ENCODE measurements around the gene CAB39.
"Not testable (repeated sequence)": the region's sequence is repeated elsewhere in the genome, so short reads cannot be mapped to it uniquely, and the experiment has no call there.

Gene CAB39

GRCh38 chr2:230682546-230682945 is 30.1 kb upstream of the CAB39 start:
- DNase-seq (ENCODE audit: extremely low read depth in 1 of 2, low read depth in 1 of 2) = no peak

GRCh38 chr2:230684270-230685168 is 28.1 kb upstream of the CAB39 start:
- DNase-seq (ENCODE audit: extremely low read depth in 1 of 2, low read depth in 1 of 2) = no peak

- DNase-seq (ENCODE audit: extremely low read depth in 1 of 2, low read depth in 1 of 2) = no peak
These were observed 27.5 kb upstream of the CAB39 start for GRCh38 chr2:230685178-230685577.

GRCh38 chr2:230687498-230687897 is 25.1 kb upstream of the CAB39 start:
- DNase-seq (ENCODE audit: extremely low read depth in 1 of 2, low read depth in 1 of 2) = no peak

DNA sequence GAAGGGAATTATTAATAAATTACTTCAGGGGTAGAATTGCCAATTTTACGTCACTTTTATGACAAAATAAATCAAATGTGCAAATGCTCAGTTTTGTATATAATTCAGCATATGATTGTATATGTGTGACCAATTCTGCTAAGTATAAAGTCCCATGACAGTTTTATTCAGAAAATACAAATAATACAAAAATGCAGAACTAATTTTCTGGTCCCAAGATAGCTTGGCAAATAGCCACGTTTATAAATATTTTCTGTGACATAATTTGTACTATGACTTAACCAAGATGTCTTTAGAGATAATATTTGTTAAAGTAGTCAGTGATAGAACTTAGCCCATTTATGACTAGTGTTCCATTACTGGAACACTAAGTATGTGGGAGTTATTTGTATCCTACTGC is 24.2 kb upstream of the CAB39 start:
- no peak for DNase-seq (ENCODE audit: extremely low read depth in 1 of 2, low read depth in 1 of 2)

DNA sequence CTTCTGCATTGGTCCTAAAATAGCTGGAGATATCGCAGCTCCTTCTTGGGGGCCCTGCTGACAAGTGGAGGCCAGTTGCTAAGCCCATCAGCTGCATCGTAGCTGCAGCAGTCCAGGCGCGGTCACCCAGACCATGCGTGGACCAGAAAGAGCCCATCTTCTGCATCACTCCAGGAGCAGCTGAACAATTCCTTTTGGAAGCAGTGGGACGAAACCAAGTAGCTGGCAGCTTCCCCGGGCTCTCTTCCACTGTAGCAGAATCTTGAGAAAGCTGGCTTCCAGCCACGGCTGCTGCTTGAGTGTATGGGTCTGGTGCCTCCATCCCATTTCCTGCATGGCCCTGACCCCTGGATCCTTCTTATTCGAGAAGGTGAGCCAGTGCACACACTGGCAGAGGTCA is 22.2 kb upstream of the CAB39 start:
- DNase-seq (ENCODE audit: extremely low read depth in 1 of 2, low read depth in 1 of 2) = no peak

DNA sequence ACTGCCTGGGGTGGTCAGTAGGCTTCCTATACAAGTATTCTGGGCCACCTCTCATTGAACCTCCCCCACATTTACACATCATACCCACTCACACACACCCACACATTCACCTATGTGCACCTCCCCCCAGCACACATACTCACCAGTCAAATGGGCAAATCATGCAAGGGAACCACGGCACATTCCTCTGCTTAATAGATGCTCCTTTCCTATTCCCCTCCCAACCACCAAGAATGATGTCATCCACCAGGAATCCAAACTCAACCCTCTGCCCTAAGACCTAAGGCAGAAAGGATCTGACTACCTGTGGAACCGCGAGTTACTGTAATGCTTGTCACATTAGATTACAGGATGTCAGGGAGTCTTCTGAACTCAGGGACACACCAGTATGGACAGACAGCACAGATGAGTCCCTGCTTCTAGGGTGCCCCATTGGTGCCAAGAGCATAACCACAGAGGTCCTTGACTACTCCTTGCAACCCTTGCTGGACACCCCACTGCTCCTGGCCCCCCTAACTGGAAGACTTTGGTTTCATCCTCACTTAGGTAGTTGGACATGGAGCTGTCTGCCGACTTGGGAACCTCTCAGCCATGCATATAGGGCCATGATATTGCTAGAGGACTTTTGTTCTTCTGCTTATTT is 21.5 kb upstream of the CAB39 start:
- no peak for DNase-seq (ENCODE audit: extremely low read depth in 1 of 2, low read depth in 1 of 2)

DNA sequence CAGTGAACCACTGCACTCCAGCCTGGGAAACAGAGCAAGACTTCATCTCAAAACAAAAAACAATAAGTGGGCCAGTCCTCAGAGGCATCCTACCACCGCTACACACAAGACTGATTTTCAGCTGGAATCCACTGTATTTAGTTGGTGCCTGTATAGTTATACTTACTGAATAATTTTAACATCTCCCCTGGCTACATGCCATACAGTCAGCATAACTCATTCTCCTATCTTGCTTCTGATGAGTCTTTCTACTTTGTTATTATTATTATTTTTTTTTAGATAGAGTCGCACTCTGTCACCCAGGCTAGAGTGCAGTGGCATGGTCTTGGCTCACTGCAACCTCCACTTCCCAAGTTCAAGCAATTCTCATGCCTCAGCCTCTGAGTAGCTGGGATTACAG is 19.9 kb upstream of the CAB39 start:
- no peak for DNase-seq (ENCODE audit: extremely low read depth in 1 of 2, low read depth in 1 of 2)

DNA sequence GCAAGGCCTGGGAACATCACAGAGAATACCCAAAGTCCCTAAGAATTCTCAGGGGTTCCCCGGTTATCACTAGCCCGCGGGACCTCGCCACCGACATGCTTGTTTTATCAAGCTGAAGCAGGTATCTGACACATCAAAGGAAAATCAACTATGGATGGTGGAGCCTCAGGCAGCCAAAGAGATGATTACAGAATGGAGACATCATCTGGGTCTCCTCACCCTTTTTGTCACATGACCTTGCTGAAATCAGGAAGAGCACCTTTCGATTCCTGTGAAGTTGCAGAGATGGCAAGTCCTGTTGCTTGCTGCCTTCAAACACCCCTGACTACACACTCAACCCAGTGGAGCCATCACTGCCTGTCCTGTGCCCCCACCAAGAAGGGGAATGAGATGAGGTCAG is 19.2 kb upstream of the CAB39 start:
- no peak for DNase-seq (ENCODE audit: extremely low read depth in 1 of 2, low read depth in 1 of 2)

DNA sequence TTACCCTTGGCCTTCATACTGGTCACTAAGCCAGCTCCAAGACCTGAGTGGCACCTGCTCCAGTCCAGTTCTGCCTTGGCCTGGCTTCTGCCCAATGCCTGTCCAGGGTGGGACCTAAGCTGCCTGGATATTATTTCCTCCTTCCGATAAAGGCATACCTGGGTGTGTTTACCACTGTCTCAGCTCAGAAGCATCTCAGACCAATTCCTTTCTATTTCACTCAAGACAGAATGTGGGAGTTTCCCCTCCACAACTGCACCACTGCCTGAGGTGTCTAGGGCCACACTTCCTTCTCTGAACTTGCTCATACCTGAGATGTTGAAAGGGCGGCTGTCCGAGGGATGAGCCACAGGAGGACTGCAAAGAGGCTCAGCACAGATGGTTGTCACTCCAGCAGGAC is 18.4 kb upstream of the CAB39 start:
- no peak for DNase-seq (ENCODE audit: extremely low read depth in 1 of 2, low read depth in 1 of 2)

DNA sequence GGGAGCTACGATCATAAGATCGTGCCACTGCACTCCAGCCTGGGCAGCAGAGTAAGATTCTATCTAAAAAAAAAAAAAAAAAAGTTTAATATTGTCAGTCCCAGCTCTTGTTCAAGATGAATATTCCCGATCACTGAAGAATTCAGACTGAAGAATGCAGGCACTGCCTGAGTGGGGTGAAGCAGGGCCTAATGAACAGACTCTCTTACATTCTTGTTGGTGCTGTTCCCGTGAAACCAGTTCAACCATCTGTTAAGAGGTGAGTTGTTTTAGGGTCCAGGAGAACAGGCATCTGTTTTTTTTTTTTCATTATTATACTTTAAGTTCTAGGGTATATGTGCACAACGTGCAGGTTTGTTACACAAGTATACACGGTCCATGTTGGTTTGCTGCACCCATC is 17.1 kb upstream of the CAB39 start:
- DNase-seq (ENCODE audit: extremely low read depth in 1 of 2, low read depth in 1 of 2) = no peak

DNA sequence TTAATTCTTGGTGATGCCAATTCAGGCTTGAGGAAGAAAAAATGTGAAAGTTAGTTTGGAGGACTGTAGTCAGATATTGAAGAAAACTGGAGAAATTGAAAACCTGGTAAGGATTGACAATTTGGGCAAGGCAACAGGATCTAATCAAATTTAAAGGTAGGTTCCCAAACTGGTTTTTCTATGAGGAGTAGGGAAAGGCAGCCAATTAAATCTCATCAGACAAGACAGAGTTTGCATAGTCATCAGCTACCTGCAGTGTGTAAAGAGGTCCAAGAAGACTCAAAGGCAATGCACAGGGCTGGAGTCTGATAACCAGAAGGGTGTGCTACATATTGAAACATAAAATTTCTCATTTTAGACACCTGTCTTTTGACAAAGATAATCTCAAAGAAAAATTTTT is 16.0 kb upstream of the CAB39 start:
- DNase-seq (ENCODE audit: extremely low read depth in 1 of 2, low read depth in 1 of 2) = no peak

DNA sequence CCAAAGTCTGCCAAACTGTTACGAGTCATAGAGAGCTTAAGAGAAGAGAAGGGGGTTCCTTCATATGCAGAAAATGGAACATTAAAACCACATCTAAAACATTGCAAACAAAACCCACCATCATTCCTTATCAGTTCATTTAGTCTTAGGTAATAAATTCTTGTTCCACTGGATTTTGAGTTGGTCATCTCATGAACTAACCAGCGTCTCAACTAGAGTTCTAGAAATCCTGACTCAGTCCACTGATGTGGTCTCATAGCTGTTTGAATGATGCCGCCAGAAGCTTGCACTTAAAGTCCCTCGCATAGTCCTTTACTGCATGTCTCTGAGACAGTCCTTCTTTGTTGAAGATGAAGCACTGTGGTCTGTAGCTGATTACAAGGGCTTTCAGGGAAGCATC is 15.0 kb upstream of the CAB39 start:
- DNase-seq (ENCODE audit: extremely low read depth in 1 of 2, low read depth in 1 of 2) = no peak

- DNase-seq (ENCODE audit: extremely low read depth in 1 of 2, low read depth in 1 of 2) = not testable (repeated sequence)
These were observed 13.9 kb upstream of the CAB39 start for GRCh38 chr2:230698753-230699152.

GRCh38 chr2:230700447-230700846 is 12.2 kb upstream of the CAB39 start:
- DNase-seq (ENCODE audit: extremely low read depth in 1 of 2, low read depth in 1 of 2) = no peak

DNA sequence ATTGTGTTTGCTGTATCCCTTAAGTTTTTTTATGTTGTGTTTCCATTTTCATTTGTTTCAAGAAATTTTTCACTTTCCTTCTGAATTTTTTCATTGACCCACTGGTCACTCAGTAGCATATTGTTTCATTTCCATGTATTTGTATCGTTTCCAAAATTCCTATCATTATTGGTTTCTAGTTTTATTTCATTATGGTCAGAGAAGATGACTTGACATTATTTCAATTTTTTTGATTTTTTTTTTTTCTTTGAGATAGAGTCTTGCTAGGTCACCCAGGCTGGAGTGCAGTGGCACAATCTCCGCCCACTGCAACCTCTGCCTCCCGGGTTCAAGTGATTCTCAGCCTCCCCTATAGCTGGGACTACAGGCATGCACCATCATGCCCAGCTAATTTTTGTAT is 11.3 kb upstream of the CAB39 start:
- DNase-seq (ENCODE audit: extremely low read depth in 1 of 2, low read depth in 1 of 2) = no peak

GRCh38 chr2:230702457-230702856 is 10.2 kb upstream of the CAB39 start:
- DNase-seq (ENCODE audit: extremely low read depth in 1 of 2, low read depth in 1 of 2) = not testable (repeated sequence)

GRCh38 chr2:230703514-230703913 is 9.1 kb upstream of the CAB39 start:
- no peak for DNase-seq (ENCODE audit: extremely low read depth in 1 of 2, low read depth in 1 of 2)

DNA sequence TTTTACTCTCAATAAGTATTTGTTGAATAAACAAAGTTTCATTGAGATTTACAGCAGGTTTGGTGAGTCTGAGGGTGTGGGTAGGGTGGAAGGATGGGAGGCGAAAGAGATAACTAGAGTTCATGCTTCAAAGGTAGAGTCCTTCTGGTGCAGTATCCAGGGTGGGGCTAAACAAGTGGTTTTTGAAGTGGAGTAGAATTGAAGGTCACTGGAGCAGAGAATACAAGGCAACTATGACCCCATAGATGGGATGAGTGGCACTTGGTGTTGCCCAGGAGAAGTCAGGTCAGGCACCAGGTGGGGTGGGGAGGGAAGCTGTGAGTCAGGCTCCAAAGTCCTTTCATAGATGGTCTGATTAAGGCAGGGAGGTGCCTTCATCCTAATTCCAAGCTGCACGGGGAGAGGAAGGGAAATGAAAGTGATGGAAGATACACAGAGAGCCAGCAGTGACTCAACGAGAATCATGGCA is 6.6 kb upstream of the CAB39 start:
- no peak for DNase-seq (ENCODE audit: extremely low read depth in 1 of 2, low read depth in 1 of 2)

GRCh38 chr2:230706966-230707365 is 5.7 kb upstream of the CAB39 start:
- no peak for DNase-seq (ENCODE audit: extremely low read depth in 1 of 2, low read depth in 1 of 2)

- DNase-seq (ENCODE audit: extremely low read depth in 1 of 2, low read depth in 1 of 2) = no peak
These were observed 4.4 kb upstream of the CAB39 start for GRCh38 chr2:230708204-230708603.

- no peak for DNase-seq (ENCODE audit: extremely low read depth in 1 of 2, low read depth in 1 of 2)
These were observed 1.4 kb upstream of the CAB39 start for GRCh38 chr2:230711224-230711623.

Data from activated CD8-positive, alpha-beta memory T cell treated with anti-CD3 and anti-CD28 coated beads for 1 hour (primary cell).